ENCODE data around the gene OGFOD1.

OGFOD1 gene

GRCh38 chr16:56450986-56451752 is at the start of gene OGFOD1, which contains the start of gene NUDT21:
OGFOD1 (plus strand) TSS chr16:56451554; CDS start chr16:56451613, 59 bp downstream.
NUDT21 (minus strand) TSS chr16:56451332; CDS start chr16:56451202, 130 bp downstream.
- DNase-seq, result peak; percentile 99

GRCh38 chr16:56405977-56406672 is 45.2 kb upstream of the OGFOD1 start:
- DNase-seq, result no peak

- DNase-seq, result no peak
Observed at GRCh38 chr16:56408379-56409098, 42.8 kb upstream of the OGFOD1 start.

DNA sequence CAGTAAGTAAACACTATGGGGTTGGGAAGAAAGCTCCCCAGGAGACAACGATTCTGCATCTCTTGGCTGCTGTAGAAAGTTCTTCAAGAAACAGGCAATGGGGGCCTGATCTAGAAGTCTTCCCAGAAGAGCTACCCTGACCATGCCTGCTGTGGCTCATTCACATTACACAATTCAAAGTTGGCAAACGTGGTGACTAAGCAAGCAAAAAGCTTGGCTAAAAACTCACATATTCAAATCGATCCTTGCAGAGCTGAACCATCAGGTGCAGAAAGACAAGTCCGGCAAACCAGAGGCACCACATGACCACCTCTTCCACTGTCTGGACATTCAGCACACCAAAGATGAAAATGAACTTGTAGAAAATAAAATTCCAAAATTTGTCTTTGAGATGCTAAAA is 42.2 kb upstream of the OGFOD1 start:
- DNase-seq, result no peak

DNA sequence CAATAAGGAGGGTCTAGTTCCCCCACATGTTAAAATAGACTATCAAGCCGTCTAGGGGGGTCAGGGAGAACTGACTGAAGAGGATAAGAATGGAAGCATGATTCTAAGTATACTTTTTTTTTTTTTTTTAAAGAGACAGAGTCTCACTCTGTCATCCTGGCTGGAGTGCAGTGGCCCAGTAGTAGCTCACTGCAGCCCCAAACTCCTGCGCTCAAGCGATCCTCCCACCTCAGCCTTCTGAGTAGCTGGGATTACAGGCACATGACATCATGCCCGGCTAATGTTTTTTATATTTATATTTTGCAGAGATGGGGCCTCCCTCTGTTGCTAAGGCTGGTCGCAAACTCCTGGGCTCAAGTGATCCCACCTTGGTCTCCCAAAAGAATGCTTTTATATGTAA is 40.2 kb upstream of the OGFOD1 start:
- no peak for DNase-seq

GRCh38 chr16:56411624-56412023 is 39.7 kb upstream of the OGFOD1 start:
- no peak for DNase-seq

GRCh38 chr16:56413381-56413780 is 38.0 kb upstream of the OGFOD1 start:
- DNase-seq, result no peak

DNA sequence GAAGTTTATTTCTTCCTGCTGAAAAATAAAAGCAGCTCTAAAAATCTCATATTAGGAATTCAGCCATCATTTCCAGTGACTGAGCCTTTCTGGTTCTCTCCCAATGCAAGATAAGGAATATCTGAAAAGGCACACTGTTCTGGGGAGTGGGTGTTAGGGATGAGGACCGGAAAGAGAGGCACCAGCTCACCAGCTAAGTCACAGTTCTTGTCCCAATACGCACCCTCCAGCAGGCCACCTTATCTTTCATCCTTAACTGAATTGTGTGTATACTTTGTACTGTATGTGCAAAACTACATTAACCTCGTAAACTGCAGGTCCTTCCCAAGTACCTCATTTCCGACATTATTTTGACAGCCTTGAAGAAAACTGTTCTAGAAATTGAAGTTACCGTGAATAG is 37.0 kb upstream of the OGFOD1 start:
- no peak for DNase-seq

- DNase-seq, result no peak
Observed at GRCh38 chr16:56415875-56416274, 35.5 kb upstream of the OGFOD1 start.

GRCh38 chr16:56417138-56417537 is 34.2 kb upstream of the OGFOD1 start:
- no peak for DNase-seq

DNA sequence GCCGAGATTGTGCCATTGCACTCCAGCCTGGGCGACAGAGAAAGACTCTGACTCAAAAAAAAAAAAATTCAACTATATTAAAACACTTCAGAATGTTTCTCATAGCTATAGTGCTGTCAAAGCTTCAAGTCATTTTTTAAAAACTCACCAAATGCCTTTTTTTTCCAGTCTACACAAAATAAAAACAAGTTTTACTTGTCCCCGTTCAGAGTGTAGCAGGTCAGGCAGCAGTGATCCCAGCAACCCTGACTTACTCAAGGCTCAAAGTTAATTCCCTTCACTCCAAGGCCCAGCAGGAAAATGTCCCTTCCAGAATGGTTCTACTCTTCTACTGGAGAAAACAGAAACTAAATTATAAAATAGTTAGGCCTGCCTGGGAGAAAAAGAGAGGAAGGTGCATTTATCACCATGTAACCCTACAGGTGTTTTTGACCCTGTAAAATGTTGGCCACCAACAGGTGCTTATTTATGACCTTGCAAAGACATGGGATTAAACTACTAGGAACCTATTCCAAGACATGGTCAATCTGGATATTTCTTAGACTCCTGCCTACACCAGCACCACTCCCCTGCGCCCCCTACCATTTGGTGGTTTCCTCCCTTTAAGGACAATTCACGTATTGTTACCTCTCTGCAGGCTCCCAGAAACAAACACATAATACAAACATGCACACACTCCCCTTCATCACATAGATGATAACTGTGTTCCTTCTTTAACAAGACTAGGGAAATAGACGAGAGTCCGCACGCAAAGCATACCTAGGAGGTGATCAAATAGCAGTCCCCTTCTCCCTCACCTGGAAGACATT is 31.4 kb upstream of the OGFOD1 start:
- DNase-seq, result no peak

DNA sequence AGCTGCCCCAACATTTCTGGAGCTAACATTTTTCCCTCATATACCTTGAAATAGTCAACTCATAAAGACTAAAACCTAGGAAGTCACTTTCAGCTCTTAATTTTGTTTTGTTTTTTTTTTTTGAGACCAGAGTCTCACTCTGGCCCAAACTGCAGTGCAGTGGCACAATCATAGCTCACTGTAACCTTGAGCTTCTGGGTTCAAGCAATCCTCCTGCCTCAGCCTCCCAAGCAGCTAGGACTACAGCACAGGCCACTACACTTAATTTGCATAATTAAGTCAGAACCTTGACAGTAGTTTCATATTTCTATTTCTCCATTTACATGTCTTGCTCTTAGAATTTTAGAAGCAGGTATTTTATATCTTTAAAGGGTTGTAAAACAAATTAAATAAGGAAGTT is 30.7 kb upstream of the OGFOD1 start:
- DNase-seq, result no peak

DNA sequence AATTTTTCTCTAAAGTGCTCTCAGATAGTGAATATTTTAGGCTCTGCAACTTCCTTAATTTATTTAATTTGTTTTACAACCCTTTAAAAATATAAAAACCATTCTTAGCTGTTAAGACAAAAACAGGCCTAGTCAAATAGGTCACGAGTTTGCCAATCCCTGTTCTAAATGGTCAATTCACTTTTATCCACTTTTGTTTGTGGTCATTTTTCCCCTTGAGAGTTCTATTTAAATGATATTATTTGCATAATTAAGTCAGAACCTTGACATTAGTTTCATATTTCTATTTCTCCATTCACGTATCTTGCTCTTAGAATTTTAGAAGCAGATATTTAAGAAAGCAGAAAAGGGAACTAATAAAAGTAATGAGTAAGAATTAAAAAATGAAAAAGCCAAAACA is 30.0 kb upstream of the OGFOD1 start:
- DNase-seq, result no peak

DNA sequence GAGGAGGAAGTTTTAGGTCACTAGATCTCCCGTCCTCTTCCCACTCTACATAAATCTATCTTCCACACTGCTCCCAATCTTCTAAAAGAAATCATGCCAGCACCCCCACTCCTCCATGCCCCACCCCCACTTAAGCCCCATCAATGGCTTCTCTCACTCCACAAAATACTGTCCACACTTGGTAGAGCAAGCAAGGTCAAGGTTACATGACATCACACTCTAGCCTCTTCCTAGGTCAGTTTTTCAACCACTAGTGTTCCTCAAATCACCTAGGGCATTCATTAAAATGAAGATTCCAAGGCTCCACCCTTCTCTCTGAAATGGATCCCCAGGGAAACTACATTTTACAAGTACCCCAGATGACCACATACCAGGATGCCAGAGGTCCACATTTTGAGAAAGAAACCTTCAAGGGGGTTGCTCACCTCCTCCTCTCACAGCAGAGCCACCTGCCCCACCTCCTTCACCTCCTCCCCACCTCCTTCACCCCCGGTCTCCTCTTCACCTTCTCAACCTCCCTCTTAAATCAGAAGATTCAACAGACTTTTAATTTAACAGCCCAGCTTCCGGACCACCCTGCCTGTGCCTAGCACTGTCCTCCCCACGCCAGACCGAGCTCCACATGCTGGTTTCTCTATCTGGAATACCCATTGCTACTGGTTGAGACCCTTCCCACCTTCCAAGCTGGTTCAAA is 29.2 kb upstream of the OGFOD1 start:
- no peak for DNase-seq

DNA sequence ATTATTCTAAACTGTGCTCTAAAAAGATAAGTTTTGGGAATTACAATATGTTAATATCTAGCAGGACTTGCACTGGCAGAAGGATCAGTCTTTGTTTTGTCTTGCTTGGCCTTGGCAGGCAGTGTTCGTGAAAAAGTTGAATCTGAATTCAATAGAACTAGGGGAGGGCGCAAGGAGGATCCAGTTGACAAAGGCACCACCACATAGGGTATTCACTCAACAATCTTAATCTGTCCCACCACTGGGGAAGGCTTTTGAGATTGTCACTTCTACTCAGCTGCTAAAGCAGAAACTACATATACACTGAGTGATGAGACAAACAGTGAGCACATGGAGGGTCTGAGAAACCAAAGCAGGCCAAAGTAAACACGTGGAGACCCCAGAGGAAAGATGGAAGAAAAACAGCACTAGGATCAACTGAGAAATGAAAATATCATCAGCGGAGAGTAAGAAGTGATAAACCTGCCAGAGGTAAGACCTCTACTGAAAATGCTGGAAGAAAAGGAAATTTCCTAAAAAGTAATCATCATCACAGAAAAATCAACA is 28.4 kb upstream of the OGFOD1 start:
- DNase-seq, result no peak

DNA sequence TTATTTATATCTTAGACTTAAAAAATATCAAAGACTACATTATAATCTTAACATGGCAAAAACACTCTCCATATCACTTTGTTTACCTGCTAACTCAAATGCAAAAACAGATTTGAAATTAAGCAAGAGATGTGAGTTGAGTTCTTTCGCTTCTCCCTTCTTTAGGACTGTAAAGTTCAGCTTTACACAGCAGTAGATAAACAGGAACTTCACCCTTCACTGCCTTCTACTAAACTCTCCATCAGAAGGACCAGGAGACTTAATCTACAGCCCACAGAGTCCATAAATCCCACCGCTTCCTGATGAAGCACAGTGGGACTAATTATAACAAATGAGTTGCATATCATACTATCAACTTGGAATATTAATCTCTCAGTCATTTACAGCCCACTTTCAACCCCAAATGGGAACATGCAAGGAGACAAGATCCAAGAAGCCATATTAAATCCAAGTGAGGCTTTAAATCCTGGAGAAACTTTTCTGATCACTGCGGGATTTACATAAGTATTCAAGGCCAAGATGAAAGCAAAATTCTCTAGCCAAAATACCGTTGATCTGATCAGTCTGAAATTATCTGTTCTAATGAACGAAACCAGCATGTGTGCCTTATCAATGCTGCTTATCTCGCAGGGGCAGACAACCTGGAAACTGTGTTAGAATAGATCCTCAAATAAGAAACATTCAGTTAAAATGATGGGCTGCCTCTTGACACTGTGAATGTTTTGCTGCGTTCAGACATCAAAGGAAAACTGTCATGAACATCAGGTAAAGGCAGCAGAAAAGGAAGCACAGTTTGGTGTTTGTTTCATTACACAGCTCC is 27.6 kb upstream of the OGFOD1 start:
- DNase-seq, result no peak

GRCh38 chr16:56424404-56424764 is 27.0 kb upstream of the OGFOD1 start:
- DNase-seq, result no peak

- no peak for DNase-seq
Observed at GRCh38 chr16:56424791-56425438, 26.4 kb upstream of the OGFOD1 start.

DNA sequence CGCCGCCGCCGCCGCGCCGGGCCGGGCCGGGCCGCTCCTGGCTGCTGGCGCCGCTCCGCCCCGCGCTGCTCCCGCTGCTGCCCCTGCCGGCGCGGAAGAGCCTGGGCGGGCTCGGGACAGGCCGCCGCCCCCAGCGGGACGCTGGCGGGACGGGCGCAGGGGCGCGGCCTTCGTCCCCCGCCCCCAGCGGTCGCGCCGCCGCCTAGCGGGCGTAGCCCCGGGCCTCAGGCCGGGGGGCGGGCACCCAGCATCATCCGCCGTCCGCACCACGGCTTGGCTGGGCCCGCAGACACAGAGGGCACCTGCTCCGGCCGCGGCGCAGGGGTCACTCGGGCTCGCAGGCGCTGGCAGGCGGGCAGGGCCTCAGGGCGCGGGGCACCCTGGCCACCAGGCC is 25.9 kb upstream of the OGFOD1 start, which contains the start of gene AMFR:
Gene AMFR (minus strand): TSS at position 107 of the 394 bp plus-strand sequence. CDS start 218 bp downstream, outside the sequence.
- DNase-seq, result peak; percentile 58

DNA sequence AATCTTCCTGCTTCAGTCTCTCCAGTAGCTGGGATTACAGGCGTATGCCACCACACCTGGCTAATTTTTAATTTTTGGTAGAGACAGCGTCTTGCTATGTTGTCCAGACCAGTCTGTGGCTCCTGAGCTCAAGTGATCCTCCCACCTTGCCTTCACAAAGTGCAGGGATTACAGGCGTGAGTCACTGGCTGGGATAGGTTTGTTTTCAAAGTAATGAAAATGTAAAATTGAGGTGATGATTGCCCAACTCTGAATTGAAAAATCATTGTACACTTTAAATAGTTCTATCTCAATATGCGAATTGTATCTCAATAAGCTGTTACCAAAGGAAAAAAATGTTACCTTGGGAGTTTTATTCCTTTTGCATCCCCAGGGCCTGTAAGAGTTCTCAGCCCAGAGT is 24.8 kb upstream of the OGFOD1 start:
- no peak for DNase-seq

Measured in NCI-H2171 treated with DMSO at 0.1 percent for 48 hours (cell line).